ENCODE results near the gene DPAGT1. TPM values are rescaled to one million over a fixed set of nuclear protein-coding genes. Genes with fewer than 3 reads are reported as not detected.

DPAGT1 gene
- total RNA-seq, 1 experiment from 2014 or later: 102 TPM

DNA sequence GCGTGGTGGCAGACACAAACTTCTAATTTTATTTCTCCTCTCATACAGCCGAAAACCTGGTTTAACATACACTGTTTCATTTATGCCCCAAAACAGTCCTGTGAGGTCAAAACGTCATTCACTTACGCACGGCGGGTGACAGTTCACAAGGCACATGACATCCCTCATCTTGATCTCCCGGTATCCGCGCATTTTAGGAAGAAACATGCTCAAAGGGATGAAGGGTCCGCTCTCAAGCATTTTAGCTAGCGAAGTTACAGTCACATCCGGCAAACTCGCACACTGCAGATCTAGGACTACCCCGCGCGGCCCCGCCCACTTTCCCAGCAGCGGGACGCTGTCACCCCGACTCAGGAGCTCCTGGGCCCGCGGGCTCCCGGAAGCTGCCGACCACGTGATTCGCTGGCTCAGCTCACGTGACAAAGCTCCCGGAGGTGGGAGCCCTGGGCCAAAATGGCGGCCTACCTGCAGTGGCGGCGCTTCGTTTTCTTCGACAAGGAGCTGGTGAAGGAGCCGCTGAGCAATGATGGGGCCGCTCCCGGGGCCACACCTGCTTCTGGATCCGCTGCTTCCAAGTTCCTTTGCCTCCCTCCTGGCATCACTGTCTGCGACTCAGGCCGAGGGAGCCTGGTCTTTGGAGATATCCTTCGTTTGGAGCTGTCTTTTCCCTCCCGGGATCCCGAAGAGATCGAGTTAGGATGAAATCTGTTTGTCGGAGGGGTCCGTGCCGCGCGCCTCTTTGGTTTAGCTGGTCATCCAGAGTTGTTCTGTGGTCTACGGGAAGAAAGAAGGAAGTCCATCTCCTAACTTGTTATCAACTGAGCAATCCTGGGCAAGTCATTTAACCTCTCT lies 34.1 kb downstream of the DPAGT1 start, which contains the start of gene VPS11:
Gene VPS11, plus strand, starts transcription at position 448 of the 852 bp plus-strand sequence. Its CDS starts 6 bp downstream, at position 454.
- TSS peak; percentile 75 for BruUV-seq (replicated peaks)
- Histone ChIP-seq H3K27me3 (replicated peaks; ENCODE audit: insufficient read depth, low read depth, low read length, poor library complexity) (no peaks in the 10 kb centered on the region), H3K9me3 (ENCODE audit: low read depth, low read length, poor library complexity, severe bottlenecking) (no peaks in the 10 kb centered on the region), H3K4me3 (ENCODE audit: low read depth, low read length, poor library complexity, severe bottlenecking) (peak within 1 kb of the TSS; percentile 71), H3K27ac (ENCODE audit: low read depth, low read length, poor library complexity, severe bottlenecking) (peak within 1 kb of the TSS; percentile 73), H3K36me3 (ENCODE audit: insufficient read depth, low read length, poor library complexity, severe bottlenecking) (peaks cover 15% of the 10 kb centered on the region), H3K4me1 (ENCODE audit: insufficient read depth, low read length, poor library complexity, severe bottlenecking) (peaks cover 5% of the 10 kb centered on the region)
- intact Hi-C loops (cut with micrococcal nuclease; ENCODE audit: unreplicated experiment): loop anchor here (1.0 to 5.0 kb wide), 3 partner anchors 19 to 130 kb away; partner anchors contain the start of gene DPAGT1
- ChIA-PET CTCF (interaction anchor here (0.5 to 1.1 kb wide), 10 partner anchors 18 to 915 kb away, joined by 3 to 5 read pairs (median 3); partner anchors contain the start of genes CBL and SCN4B), POLR2A (ENCODE audit: low non-redundant PET) (interaction anchor here (0.7 to 1.1 kb wide), 3 partner anchors 11 to 156 kb away, joined by 4 to 15 read pairs (median 5); no protein-coding TSS in a partner anchor)
- DNase-seq (ENCODE audit: low spot score): peak; percentile 99
- TF ChIP-seq EZH2 (IDR thresholded peaks at IDR 0.05; ENCODE audit: borderline replicate concordance, low read depth, low read length, poor library complexity, severe bottlenecking): no peak
- TF ChIP-seq, protein P1, sequence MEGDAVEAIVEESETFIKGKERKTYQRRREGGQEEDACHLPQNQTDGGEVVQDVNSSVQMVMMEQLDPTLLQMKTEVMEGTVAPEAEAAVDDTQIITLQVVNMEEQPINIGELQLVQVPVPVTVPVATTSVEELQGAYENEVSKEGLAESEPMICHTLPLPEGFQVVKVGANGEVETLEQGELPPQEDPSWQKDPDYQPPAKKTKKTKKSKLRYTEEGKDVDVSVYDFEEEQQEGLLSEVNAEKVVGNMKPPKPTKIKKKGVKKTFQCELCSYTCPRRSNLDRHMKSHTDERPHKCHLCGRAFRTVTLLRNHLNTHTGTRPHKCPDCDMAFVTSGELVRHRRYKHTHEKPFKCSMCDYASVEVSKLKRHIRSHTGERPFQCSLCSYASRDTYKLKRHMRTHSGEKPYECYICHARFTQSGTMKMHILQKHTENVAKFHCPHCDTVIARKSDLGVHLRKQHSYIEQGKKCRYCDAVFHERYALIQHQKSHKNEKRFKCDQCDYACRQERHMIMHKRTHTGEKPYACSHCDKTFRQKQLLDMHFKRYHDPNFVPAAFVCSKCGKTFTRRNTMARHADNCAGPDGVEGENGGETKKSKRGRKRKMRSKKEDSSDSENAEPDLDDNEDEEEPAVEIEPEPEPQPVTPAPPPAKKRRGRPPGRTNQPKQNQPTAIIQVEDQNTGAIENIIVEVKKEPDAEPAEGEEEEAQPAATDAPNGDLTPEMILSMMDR (conservative IDR thresholded peaks at IDR 0.05; ENCODE audit: low read depth, low read length): no peak

DNA sequence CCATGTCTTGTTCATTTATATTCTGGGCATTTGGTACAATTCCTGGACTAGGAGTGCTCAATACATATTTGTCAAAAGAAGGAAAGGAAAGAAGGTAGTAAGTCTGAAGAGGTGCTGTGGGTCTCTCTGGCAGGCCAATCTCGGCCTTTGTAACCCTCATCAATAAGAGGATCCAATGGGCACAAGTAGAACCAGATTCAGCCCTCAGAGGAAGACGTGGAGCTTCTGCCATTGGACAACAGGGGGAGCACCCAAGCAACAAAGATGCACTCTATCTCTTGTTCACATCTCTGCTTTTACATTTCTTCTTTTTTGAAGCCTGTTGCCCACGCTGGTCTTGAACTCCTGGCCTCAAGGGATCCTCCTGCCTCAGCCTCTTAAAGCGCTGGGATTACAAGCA lies 36.3 kb downstream of the DPAGT1 start:
- no peak for TF ChIP-seq EZH2 (IDR thresholded peaks at IDR 0.05; ENCODE audit: borderline replicate concordance, low read depth, low read length, poor library complexity, severe bottlenecking)
- TF ChIP-seq, protein P1 (conservative IDR thresholded peaks at IDR 0.05; ENCODE audit: low read depth, low read length): peak; percentile 69
- CTCF ChIA-PET: interaction anchor here (0.6 to 1.1 kb wide), 6 partner anchors 9 to 896 kb away, joined by 3 to 7 read pairs (median 4); no protein-coding TSS in a partner anchor
- intact Hi-C loops (cut with micrococcal nuclease; ENCODE audit: unreplicated experiment): loop anchor here (5.0 kb wide), 1 partner anchor 37 kb away; the partner anchor contains the start of gene DPAGT1
- H3K9me3 ChIP-seq (ENCODE audit: low read depth, low read length, poor library complexity, severe bottlenecking): no peaks in the 10 kb centered on the region
- H3K4me1 ChIP-seq (ENCODE audit: insufficient read depth, low read length, poor library complexity, severe bottlenecking): peaks cover 5% of the 10 kb centered on the region
- POLR2A ChIA-PET (ENCODE audit: low non-redundant PET): no interaction called here
- H3K27ac ChIP-seq (ENCODE audit: low read depth, low read length, poor library complexity, severe bottlenecking): no peak overlapping the region
- no TSS peak for BruUV-seq (replicated peaks)
- no peak overlapping the region for H3K4me3 ChIP-seq (ENCODE audit: low read depth, low read length, poor library complexity, severe bottlenecking)
- peak; percentile 70 for DNase-seq (ENCODE audit: low spot score)
- H3K36me3 ChIP-seq (ENCODE audit: insufficient read depth, low read length, poor library complexity, severe bottlenecking): peaks cover 4% of the 10 kb centered on the region
- H3K27me3 ChIP-seq (replicated peaks; ENCODE audit: insufficient read depth, low read depth, low read length, poor library complexity): no peaks in the 10 kb centered on the region

DNA sequence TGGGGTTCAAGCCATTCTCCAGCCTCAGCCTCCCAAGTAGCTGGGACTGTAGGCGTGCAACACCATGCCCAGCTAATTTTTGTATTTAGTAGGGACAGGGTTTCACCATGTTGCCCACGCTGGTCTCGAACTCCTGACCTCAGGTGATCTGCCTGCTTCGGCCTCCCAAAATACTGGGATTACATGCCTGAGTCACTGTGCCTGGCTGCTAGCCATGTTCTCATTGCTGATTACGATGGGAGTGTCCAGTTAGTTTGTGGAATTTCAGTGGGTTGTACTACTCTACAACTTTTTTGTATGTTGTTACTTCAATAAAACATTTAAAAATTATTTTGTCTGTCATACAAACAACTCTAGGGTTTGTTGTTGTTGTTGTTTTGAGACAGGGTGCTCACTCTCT lies 38.9 kb downstream of the DPAGT1 start:
- H3K4me3 ChIP-seq (ENCODE audit: low read depth, low read length, poor library complexity, severe bottlenecking): no peak overlapping the region
- H3K27me3 ChIP-seq (replicated peaks; ENCODE audit: insufficient read depth, low read depth, low read length, poor library complexity): no peaks in the 10 kb centered on the region
- H3K36me3 ChIP-seq (ENCODE audit: insufficient read depth, low read length, poor library complexity, severe bottlenecking): no peaks in the 10 kb centered on the region
- POLR2A ChIA-PET (ENCODE audit: low non-redundant PET): no interaction called here
- H3K9me3 ChIP-seq (ENCODE audit: low read depth, low read length, poor library complexity, severe bottlenecking): no peaks in the 10 kb centered on the region
- no peak for DNase-seq (ENCODE audit: low spot score)
- no peak for TF ChIP-seq EZH2 (IDR thresholded peaks at IDR 0.05; ENCODE audit: borderline replicate concordance, low read depth, low read length, poor library complexity, severe bottlenecking)
- TF ChIP-seq, protein P1 (conservative IDR thresholded peaks at IDR 0.05; ENCODE audit: low read depth, low read length): no peak
- no TSS peak for BruUV-seq (replicated peaks)
- CTCF ChIA-PET: no interaction called here
- intact Hi-C loops (cut with micrococcal nuclease; ENCODE audit: unreplicated experiment): no loop called here
- H3K27ac ChIP-seq (ENCODE audit: low read depth, low read length, poor library complexity, severe bottlenecking): no peak overlapping the region
- peaks cover 3% of the 10 kb centered on the region for H3K4me1 ChIP-seq (ENCODE audit: insufficient read depth, low read length, poor library complexity, severe bottlenecking)
